Measurements from ENCODE around the gene NHSL2. TPM values are rescaled to one million over a fixed set of nuclear protein-coding genes. Genes with fewer than 3 reads are reported as not detected.

Gene NHSL2
- polyA plus RNA-seq, 2 donors, result 0.41 to 0.51 TPM

DNA sequence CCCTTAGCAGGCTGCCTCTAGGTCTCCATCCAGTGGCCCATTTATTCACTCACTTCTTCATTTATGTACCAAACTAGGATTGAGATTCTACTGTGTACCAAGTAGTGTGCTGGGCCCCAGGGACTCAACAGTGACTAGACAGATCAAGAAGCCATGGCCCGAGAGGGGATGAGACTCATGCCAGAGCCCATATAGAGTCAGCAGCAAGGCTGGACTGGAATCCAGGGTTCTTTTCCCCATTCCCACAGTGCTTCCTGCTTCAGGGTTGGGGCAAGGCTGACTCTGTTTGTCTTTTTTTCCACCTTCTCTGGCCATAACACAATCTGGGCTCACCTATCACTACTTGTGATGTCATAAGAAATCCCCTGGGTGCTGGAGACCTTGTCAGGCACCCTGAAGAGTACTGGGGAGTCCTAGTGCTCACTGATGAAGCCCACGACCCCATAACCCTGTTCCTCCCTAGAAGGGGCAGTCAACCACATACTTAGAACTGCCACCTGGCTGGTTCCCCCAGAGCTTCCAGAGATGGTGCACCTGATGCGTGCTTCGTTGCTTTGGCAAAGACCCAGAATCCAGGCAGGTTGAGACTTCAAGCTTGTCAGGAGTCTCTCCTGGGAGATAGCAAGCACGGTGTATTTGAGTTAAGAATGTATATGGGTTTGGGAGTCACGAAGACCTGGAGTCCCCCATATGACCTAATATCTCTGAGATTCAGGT is 214.8 kb downstream of the NHSL2 start:
- Histone ChIP-seq H3K27me3 (ENCODE audit: control insufficient read depth in 1 of 2, insufficient read depth in 2 of 2, low read length in 2 of 2) (no peaks in the 10 kb centered on the region), H3K36me3 (ENCODE audit: control insufficient read depth in 2 of 2, insufficient read depth in 2 of 2, low read length in 1 of 2) (no peaks in the 10 kb centered on the region), H3K4me1 (ENCODE audit: control insufficient read depth in 2 of 2, insufficient read depth in 2 of 2, low read length in 1 of 2) (peaks cover 2% of the 10 kb centered on the region in 2 donors), H3K27ac (ENCODE audit: low read depth in 2 of 2, low read length in 1 of 2) (peak overlapping the region; percentile 17 to 19), H3K9me3 (ENCODE audit: control insufficient read depth in 2 of 2, insufficient read depth in 1 of 2, low read depth in 1 of 2, low read length in 1 of 2) (no peaks in the 10 kb centered on the region), H3K4me3 (ENCODE audit: low read depth in 1 of 2, low read length in 2 of 2) (no peak overlapping the region)
- WGBS, 2 donors, result 33 to 46% methylated on average over 6 of the region's 6 CpGs

DNA sequence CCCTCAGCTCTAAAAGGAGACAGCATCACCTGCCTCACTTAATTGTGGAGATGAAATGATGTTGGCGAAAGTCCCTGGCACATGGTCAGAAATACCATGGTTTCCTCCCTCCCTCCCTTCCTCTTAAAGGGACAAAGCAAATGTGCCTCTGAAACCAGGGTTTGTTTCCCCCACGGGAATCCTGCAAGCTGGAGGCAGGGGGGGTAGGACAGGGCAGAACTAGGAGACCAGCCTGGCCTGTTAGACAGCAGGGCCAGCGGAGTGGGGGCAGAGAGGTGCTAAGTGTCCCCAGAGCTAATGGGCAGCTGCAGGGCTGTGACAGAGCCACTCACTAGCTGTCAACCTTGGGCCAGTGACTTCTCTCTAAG is 215.4 kb downstream of the NHSL2 start:
- no peaks in the 10 kb centered on the region for H3K27me3 ChIP-seq (ENCODE audit: control insufficient read depth in 1 of 2, insufficient read depth in 2 of 2, low read length in 2 of 2)
- no peaks in the 10 kb centered on the region for H3K36me3 ChIP-seq (ENCODE audit: control insufficient read depth in 2 of 2, insufficient read depth in 2 of 2, low read length in 1 of 2)
- no peaks in the 10 kb centered on the region for H3K9me3 ChIP-seq (ENCODE audit: control insufficient read depth in 2 of 2, insufficient read depth in 1 of 2, low read depth in 1 of 2, low read length in 1 of 2)
- peak overlapping the region; percentile 17 to 22 for H3K27ac ChIP-seq (ENCODE audit: low read depth in 2 of 2, low read length in 1 of 2)
- H3K4me1 ChIP-seq (ENCODE audit: control insufficient read depth in 2 of 2, insufficient read depth in 2 of 2, low read length in 1 of 2), result peaks cover 0 to 2% of the 10 kb centered on the region in 2 donors
- 29 to 33% methylated on average over 3 of the region's 3 CpGs for WGBS, 2 donors
- no peak overlapping the region for H3K4me3 ChIP-seq (ENCODE audit: low read depth in 1 of 2, low read length in 2 of 2)

DNA sequence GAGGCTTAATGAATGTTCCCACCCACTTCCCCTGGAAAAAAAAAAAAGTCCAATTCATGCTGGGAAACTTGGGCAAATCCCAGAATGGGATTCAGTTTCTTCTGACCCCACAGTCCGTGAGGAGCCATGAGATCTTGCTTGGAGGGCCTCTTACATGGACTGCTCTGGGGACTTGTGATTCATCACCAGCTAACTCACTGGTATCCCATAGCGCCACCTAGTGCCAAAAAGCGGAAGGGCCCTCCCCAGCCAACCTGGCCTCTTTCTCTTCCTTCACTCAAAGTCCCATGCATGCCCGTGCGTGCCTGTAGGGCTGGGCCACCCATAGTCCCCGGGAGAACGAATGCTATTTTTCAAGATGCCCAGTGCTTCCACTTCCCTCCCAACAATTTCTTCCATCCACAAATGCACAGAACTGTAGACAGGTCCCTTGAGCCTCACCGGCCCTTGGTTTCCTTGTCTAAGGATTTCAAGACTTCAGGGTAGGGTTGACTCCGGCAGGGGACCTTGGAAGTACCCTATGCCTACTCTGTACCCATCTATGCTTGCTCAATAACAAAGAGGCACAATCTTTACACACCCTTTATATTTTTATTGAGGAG is 216.0 kb downstream of the NHSL2 start:
- Histone ChIP-seq H3K36me3 (ENCODE audit: control insufficient read depth in 2 of 2, insufficient read depth in 2 of 2, low read length in 1 of 2) (no peaks in the 10 kb centered on the region), H3K27ac (ENCODE audit: low read depth in 2 of 2, low read length in 1 of 2) (no peak overlapping the region), H3K9me3 (ENCODE audit: control insufficient read depth in 2 of 2, insufficient read depth in 1 of 2, low read depth in 1 of 2, low read length in 1 of 2) (no peaks in the 10 kb centered on the region), H3K4me1 (ENCODE audit: control insufficient read depth in 2 of 2, insufficient read depth in 2 of 2, low read length in 1 of 2) (peaks cover 0 to 2% of the 10 kb centered on the region in 2 donors), H3K4me3 (ENCODE audit: low read depth in 1 of 2, low read length in 2 of 2) (no peak overlapping the region), H3K27me3 (ENCODE audit: control insufficient read depth in 1 of 2, insufficient read depth in 2 of 2, low read length in 2 of 2) (no peaks in the 10 kb centered on the region)
- 14 to 16% methylated on average over 9 of the region's 9 CpGs for WGBS, 2 donors

DNA sequence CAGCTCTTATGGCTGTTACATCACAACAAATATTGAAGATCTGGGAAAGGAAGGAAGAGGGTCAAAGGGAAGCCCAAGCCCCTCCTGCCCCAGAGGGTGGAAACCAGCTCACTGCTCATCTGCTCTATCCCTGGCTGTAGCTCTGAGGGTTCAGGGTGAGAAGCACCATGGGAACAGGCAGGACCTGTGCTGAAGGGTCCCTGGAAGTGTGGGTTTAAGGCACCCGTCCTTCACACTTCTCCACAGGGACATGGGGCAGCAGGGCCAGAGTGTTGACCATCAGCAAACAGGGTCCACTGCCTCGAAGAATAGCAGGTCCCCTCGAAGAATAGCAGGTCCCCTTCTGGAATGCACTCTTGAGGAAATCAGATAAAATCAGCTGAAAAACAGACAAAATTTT is 216.7 kb downstream of the NHSL2 start:
- H3K4me3 ChIP-seq (ENCODE audit: low read depth in 1 of 2, low read length in 2 of 2), result no peak overlapping the region
- peaks cover 0 to 2% of the 10 kb centered on the region in 2 donors for H3K4me1 ChIP-seq (ENCODE audit: control insufficient read depth in 2 of 2, insufficient read depth in 2 of 2, low read length in 1 of 2)
- no peaks in the 10 kb centered on the region for H3K36me3 ChIP-seq (ENCODE audit: control insufficient read depth in 2 of 2, insufficient read depth in 2 of 2, low read length in 1 of 2)
- WGBS, 2 donors, result 52 to 69% methylated on average over 3 of the region's 3 CpGs
- H3K27me3 ChIP-seq (ENCODE audit: control insufficient read depth in 1 of 2, insufficient read depth in 2 of 2, low read length in 2 of 2), result no peaks in the 10 kb centered on the region
- H3K27ac ChIP-seq (ENCODE audit: low read depth in 2 of 2, low read length in 1 of 2), result no peak overlapping the region
- no peaks in the 10 kb centered on the region for H3K9me3 ChIP-seq (ENCODE audit: control insufficient read depth in 2 of 2, insufficient read depth in 1 of 2, low read depth in 1 of 2, low read length in 1 of 2)

DNA sequence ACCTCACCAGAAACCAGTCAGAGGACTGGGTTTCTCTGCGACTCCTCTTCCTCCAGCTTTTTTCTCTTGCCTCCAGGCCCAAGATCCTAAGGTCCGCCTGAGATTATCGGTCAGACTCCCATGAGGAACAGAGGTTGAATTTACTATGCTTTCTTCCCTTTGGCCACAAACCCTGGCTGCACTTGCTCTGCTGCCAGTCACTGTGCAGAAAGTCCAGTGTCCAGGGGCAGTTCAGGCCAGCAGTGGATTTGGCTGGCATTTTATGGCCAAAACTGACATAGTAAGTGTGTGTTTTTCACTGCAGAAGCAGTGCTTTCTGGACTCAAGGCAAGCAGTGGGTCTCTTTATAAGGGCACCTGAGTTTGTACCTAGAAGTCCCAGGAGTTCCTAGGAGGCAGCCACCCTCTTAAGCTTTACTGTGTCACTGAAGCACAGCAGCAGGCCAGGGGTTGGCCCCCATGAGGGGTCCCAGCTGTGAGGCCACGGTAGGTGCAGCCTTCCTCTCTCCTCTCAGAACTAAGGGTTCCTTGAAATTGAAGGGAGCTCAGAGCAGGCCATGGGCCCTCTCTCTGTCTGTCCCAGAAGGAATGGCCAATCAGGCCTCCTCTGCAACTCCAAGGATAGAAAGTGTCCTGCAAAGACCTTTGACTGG is 217.7 kb downstream of the NHSL2 start:
- Histone ChIP-seq H3K4me3 (ENCODE audit: low read depth in 1 of 2, low read length in 2 of 2) (no peak overlapping the region), H3K27me3 (ENCODE audit: control insufficient read depth in 1 of 2, insufficient read depth in 2 of 2, low read length in 2 of 2) (no peaks in the 10 kb centered on the region), H3K27ac (ENCODE audit: low read depth in 2 of 2, low read length in 1 of 2) (no peak overlapping the region), H3K9me3 (ENCODE audit: control insufficient read depth in 2 of 2, insufficient read depth in 1 of 2, low read depth in 1 of 2, low read length in 1 of 2) (no peaks in the 10 kb centered on the region), H3K4me1 (ENCODE audit: control insufficient read depth in 2 of 2, insufficient read depth in 2 of 2, low read length in 1 of 2) (peaks cover 0 to 2% of the 10 kb centered on the region in 2 donors), H3K36me3 (ENCODE audit: control insufficient read depth in 2 of 2, insufficient read depth in 2 of 2, low read length in 1 of 2) (no peaks in the 10 kb centered on the region)
- 79 to 88% methylated on average over 4 of the region's 4 CpGs for WGBS, 2 donors

DNA sequence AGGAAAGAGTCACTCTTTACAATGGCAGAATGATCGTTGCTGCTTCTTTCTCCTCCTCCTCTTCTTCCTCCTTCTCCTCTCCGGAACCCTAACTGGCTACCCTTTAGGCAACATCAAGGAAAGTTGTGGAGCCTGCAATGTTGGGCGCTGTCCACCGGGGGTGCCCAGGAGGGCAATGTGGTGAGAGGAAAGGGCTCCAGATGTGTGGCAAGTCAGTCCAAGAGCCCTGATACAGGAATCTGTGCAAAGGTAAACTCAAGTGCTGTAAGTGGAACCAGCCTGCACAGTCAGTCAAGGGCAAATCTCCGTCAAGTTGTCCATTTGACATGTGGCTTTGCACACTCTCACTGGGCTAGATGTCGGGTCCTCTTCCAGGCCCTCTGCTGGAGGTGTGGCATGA is 218.2 kb downstream of the NHSL2 start:
- Histone ChIP-seq H3K9me3 (ENCODE audit: control insufficient read depth in 2 of 2, insufficient read depth in 1 of 2, low read depth in 1 of 2, low read length in 1 of 2) (no peaks in the 10 kb centered on the region), H3K27me3 (ENCODE audit: control insufficient read depth in 1 of 2, insufficient read depth in 2 of 2, low read length in 2 of 2) (no peaks in the 10 kb centered on the region), H3K27ac (ENCODE audit: low read depth in 2 of 2, low read length in 1 of 2) (no peak overlapping the region), H3K4me1 (ENCODE audit: control insufficient read depth in 2 of 2, insufficient read depth in 2 of 2, low read length in 1 of 2) (peaks cover 0 to 2% of the 10 kb centered on the region in 2 donors), H3K36me3 (ENCODE audit: control insufficient read depth in 2 of 2, insufficient read depth in 2 of 2, low read length in 1 of 2) (no peaks in the 10 kb centered on the region), H3K4me3 (ENCODE audit: low read depth in 1 of 2, low read length in 2 of 2) (no peak overlapping the region)
- 65 to 81% methylated on average over 6 of the region's 6 CpGs for WGBS, 2 donors

DNA sequence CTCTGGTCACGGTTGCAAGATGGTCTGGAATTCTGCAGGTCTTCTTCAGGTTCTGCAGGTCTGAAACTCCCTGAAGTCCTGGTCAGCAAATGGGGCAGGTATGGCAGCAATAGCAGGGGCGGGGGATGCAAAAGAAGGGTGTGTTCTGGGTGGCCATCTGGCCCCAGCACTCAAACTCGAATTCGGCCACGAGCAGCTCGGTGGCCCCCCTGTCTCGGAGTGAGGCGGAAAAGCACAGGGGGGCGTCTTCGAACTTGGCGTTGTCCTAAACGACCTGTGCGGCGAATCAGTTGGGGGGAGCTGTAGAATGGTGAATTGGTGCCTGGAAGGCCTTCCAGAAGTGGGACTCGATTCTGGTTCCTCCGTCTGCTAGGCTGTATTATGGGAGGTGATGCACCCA is 219.0 kb downstream of the NHSL2 start:
- Histone ChIP-seq H3K36me3 (ENCODE audit: control insufficient read depth in 2 of 2, insufficient read depth in 2 of 2, low read length in 1 of 2) (no peaks in the 10 kb centered on the region), H3K4me3 (ENCODE audit: low read depth in 1 of 2, low read length in 2 of 2) (no peak overlapping the region), H3K9me3 (ENCODE audit: control insufficient read depth in 2 of 2, insufficient read depth in 1 of 2, low read depth in 1 of 2, low read length in 1 of 2) (no peaks in the 10 kb centered on the region), H3K27me3 (ENCODE audit: control insufficient read depth in 1 of 2, insufficient read depth in 2 of 2, low read length in 2 of 2) (no peaks in the 10 kb centered on the region), H3K4me1 (ENCODE audit: control insufficient read depth in 2 of 2, insufficient read depth in 2 of 2, low read length in 1 of 2) (peaks cover 0 to 2% of the 10 kb centered on the region in 2 donors), H3K27ac (ENCODE audit: low read depth in 2 of 2, low read length in 1 of 2) (no peak overlapping the region)
- 94 to 97% methylated on average over 16 of the region's 16 CpGs for WGBS, 2 donors

DNA sequence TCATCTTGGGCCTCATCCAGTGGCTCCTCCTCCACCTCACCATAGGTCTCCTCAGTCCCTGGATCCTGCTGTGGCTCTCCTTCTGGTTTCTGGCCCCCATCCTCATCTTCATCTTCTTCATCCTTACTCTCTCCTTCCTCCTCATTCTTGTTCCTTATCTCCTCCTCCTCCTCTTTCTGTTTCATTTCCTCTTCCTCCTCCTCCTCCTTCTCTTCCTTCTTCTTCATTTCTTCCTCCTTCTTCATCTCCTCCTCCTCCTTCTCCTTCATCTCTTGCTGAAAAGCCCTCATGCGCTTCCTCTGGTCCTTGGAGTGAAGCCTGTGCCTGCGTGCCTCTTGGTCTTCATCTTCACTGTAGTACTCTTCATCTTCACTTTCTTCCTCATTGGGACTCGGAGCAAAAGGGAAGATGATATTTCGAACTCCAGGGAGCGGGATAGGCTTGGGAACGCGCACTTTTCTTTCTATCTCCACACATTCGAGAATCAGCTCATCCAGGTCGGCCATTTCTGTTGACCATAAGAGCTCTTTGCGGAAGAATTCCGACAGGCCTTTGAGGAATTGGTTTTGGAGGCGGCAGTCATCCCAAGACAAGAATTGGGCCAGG is 219.6 kb downstream of the NHSL2 start:
- H3K27ac ChIP-seq (ENCODE audit: low read depth in 2 of 2, low read length in 1 of 2), result no peak overlapping the region
- H3K36me3 ChIP-seq (ENCODE audit: control insufficient read depth in 2 of 2, insufficient read depth in 2 of 2, low read length in 1 of 2), result no peaks in the 10 kb centered on the region
- 82 to 92% methylated on average over 12 of the region's 12 CpGs for WGBS, 2 donors
- no peaks in the 10 kb centered on the region for H3K4me1 ChIP-seq (ENCODE audit: control insufficient read depth in 2 of 2, insufficient read depth in 2 of 2, low read length in 1 of 2)
- H3K27me3 ChIP-seq (ENCODE audit: control insufficient read depth in 1 of 2, insufficient read depth in 2 of 2, low read length in 2 of 2), result no peaks in the 10 kb centered on the region
- H3K9me3 ChIP-seq (ENCODE audit: control insufficient read depth in 2 of 2, insufficient read depth in 1 of 2, low read depth in 1 of 2, low read length in 1 of 2), result no peaks in the 10 kb centered on the region
- H3K4me3 ChIP-seq (ENCODE audit: low read depth in 1 of 2, low read length in 2 of 2), result no peak overlapping the region

DNA sequence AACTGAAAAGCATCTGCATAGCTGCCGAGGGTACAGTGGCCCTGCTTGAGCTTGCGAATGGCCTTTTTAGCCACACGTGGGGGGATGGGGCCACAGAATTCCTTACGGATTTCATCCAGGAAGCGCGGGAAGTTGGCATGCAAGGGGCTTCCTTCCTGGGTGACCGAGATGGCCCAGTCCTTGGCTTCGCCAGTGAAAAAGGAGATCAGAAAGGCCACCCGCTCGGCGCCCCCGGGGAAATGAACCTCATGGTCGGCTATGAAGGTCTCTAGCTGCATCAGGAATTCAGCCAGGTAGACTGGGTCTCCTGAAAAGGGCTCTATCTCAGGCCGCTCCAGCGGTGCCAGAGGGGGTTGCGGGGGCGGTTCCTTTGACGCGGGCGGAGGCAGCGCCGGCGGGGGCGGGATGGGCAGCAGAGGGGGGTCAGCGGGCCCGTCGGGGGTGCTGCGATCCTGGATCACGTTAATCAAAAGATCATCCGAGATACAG is 220.2 kb downstream of the NHSL2 start:
- peak overlapping the region in 1 of 2 donors; percentile 2 for H3K4me3 ChIP-seq (ENCODE audit: low read depth in 1 of 2, low read length in 2 of 2)
- H3K9me3 ChIP-seq (ENCODE audit: control insufficient read depth in 2 of 2, insufficient read depth in 1 of 2, low read depth in 1 of 2, low read length in 1 of 2), result no peaks in the 10 kb centered on the region
- 36 to 47% methylated on average over 27 to 30 of the region's 30 CpGs for WGBS, 2 donors
- no peaks in the 10 kb centered on the region for H3K4me1 ChIP-seq (ENCODE audit: control insufficient read depth in 2 of 2, insufficient read depth in 2 of 2, low read length in 1 of 2)
- no peaks in the 10 kb centered on the region for H3K36me3 ChIP-seq (ENCODE audit: control insufficient read depth in 2 of 2, insufficient read depth in 2 of 2, low read length in 1 of 2)
- H3K27me3 ChIP-seq (ENCODE audit: control insufficient read depth in 1 of 2, insufficient read depth in 2 of 2, low read length in 2 of 2), result no peaks in the 10 kb centered on the region
- peak overlapping the region in 1 of 2 donors; percentile 14 for H3K27ac ChIP-seq (ENCODE audit: low read depth in 2 of 2, low read length in 1 of 2)

Data from esophagus (tissue), 2 donors.